ENCODE measurements around the gene P2RX1.

Gene P2RX1

DNA sequence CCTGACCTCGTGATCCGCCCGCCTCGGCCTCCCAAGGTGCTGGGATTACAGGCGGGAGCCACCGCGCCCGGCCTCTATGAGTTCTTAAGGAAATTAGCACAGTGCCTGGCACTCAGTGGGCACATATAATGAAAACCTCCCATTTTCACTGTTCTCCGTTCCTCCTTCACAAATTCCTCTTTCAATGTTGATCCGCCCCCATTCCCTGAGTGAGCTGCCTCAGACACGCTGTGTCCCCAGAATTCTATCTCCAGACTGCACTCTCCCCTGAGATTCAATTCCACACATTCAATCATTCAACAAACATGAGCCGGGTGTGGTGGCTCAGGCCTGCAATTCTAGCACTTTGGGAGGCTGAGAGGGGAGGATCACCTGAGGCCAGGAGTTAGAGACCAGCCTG, 7.0 kb downstream of the P2RX1 start:
- no peak overlapping the region for H3K4me3 ChIP-seq (ENCODE audit: low read depth, low read length)
- TF ChIP-seq, protein P1, sequence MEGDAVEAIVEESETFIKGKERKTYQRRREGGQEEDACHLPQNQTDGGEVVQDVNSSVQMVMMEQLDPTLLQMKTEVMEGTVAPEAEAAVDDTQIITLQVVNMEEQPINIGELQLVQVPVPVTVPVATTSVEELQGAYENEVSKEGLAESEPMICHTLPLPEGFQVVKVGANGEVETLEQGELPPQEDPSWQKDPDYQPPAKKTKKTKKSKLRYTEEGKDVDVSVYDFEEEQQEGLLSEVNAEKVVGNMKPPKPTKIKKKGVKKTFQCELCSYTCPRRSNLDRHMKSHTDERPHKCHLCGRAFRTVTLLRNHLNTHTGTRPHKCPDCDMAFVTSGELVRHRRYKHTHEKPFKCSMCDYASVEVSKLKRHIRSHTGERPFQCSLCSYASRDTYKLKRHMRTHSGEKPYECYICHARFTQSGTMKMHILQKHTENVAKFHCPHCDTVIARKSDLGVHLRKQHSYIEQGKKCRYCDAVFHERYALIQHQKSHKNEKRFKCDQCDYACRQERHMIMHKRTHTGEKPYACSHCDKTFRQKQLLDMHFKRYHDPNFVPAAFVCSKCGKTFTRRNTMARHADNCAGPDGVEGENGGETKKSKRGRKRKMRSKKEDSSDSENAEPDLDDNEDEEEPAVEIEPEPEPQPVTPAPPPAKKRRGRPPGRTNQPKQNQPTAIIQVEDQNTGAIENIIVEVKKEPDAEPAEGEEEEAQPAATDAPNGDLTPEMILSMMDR (IDR thresholded peaks at IDR 0.05; ENCODE audit: low read depth, low read length) = no peak

DNA sequence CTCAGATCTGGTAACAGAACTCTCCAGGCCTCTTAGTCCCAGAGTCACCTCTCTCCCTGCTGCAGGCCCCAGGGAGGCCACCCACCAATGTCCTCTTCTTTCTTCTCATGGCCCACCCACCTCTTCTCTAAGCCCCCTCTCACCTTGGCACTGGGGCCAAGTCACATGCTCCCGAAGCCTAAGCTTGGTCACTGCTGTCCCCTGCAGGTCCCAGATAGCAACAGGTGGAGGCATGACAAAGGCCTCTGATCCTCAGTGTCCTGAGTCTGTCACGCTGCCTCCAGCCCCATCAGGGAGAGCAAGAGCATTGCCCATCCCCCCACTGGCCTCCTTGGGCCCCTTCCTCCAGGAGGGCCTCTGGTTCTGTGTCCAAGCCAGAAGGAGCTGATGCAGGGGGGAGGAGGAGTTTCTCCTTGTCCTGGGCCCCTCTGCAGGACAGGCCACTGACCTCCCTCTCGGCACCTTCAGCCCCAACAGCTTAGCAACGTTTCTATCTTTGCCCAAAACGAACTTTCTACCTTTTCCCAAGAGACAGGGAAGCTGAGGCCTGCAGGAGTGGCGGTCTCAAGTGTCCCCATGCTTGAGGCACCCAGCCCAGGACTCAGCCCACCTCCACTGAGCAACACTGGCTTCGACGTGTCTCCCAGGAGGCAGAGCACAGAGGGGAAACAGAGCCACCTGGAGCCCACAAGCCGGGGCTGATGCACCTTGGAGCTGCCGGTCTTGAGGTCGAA, 8.6 kb downstream of the P2RX1 start:
- TF ChIP-seq, protein P1 (IDR thresholded peaks at IDR 0.05; ENCODE audit: low read depth, low read length) = no peak; the same call in 1 of the 2 replicates
- H3K4me3 ChIP-seq (ENCODE audit: low read depth, low read length) = no peak overlapping the region

DNA sequence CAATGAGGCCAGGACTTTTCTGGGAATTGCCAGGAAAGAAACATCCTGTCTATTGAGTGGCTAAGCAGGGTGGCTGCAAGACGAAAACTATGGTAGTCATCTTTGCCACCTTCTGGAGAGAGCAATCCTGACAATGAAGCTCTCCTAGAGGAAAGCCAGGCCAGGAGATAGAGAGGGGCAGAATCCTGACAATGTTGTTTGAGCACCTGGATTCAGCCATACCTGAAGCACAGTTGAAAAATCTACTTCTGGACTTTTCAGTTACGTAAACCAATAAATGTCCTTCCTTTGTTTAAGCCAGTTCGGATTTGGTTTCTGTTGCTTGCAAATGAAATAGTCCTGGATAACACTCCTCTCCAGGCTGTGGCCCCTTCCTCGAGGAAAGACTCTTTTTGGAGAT, 9.4 kb downstream of the P2RX1 start:
- TF ChIP-seq, protein P1 (IDR thresholded peaks at IDR 0.05; ENCODE audit: low read depth, low read length) = no peak
- H3K4me3 ChIP-seq (ENCODE audit: low read depth, low read length) = no peak overlapping the region

DNA sequence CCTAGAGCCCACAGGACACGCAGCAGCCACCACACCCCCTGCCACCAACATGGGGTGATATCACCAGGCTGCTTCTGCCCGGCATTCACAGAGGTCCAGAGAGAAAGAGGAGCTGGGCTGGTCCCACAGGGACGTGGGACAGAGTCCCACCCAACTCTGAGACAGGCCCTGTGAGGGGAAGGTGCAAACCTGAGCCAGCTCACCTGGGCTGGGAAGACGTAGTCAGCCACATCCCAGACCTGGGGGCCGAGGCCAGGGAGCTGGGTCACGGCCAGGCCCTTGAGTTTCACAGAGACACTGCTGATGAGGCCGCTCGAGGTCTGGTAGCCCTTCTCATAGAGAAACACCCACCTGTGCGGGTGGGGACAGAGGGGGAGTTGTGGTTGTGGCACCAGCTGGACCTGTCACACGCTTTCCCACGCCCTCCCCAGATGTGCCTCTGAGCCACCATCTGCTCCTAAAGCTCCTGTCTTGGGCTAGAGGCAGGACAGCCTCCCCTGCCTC, 11.2 kb downstream of the P2RX1 start:
- H3K4me3 ChIP-seq (ENCODE audit: low read depth, low read length) = no peak overlapping the region

DNA sequence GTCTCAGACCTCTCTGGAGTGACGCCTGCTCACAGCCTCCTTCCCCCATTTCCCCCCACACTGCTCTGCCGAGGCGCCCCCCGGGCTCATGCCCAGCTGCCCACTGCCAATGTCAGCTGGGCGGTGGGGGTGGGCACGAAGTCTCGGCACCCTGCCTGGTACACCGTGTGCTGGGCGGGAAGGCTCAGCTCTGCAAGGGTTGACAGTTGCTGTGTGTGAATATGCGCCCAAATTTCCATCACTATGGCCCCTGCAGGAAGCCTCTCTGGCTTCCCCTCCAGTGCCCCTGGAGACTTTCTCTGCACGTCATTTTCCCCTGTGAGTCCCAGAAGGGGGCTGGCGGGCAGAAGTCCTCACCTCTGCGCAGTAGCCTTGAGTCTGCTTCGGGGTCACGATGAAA, 11.8 kb downstream of the P2RX1 start:
- H3K4me3 ChIP-seq (ENCODE audit: low read depth, low read length) = no peak overlapping the region
- TF ChIP-seq, protein P1 (IDR thresholded peaks at IDR 0.05; ENCODE audit: low read depth, low read length) = no peak

More for the DNA sequence above, 11.2 kb downstream of the P2RX1 start:
- TF ChIP-seq, protein P1 (IDR thresholded peaks at IDR 0.05; ENCODE audit: low read depth, low read length) = no peak

DNA sequence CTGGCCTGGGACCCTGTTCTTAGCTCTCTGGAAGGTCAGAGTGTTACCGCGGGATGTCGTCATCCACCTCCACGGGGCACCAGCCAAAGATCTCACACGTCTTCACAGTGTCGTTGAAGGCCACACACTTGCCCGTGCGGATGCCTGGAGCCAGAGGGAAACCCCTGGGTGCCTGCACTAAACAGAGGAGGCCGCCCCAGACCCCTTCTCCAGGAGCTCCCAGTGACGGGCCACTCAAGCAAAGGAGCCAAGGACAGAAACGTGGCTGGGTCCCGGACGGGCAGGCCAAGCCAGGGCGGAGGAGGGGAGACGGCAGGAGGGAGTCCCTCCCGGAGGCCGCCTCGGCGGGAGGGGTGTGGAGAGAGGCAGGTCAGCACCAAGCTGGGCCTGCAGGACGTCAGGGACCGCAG, 12.4 kb downstream of the P2RX1 start:
- TF ChIP-seq, protein P1 (IDR thresholded peaks at IDR 0.05; ENCODE audit: low read depth, low read length) = no peak
- no peak overlapping the region for H3K4me3 ChIP-seq (ENCODE audit: low read depth, low read length)

DNA sequence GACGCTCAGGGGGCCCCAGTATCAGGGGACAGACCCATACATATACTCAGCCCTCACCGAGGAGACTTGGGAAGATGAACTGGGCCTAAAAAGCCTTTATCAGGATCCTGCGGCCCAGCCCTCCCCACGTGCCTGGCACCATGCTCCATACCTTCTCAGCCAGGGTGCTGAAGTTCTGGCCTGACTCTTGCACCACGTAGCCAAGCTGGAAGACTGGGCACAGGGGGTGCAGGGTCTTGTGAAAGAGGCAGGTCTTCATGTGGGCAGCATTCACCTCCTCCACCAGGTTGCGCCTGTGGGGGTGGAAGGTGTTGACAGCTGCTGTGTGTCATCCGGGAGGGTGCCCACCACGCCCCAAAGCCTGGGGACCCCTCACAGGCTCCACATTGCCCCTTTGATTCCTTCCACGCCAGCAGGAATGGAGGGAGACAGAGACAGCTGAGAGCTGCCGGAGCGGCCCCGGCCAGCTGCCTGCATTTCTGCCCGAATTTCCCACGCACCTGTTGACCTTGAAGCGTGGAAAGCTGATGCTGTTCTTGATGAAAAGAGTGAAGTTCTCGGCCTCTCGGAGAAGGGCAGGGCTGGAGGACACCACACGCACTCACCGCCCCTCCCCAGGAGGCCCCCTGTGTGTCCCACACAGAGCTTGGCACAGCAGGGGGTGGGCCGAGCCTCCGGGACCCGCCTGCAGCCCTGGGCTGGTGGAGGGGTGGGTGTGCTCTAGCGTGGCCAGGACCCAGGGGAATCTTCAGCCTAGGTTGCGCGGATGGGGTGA, 13.0 kb downstream of the P2RX1 start:
- H3K4me3 ChIP-seq (ENCODE audit: low read depth, low read length) = no peak overlapping the region
- TF ChIP-seq, protein P1 (IDR thresholded peaks at IDR 0.05; ENCODE audit: low read depth, low read length) = no peak
